HG03521 (cell line): ENCODE measurements around the gene SLC25A45.

ENCODE experiments used
- ATAC-seq: cut with Tn5 transposase; IDR thresholded peaks from one replicate; pipeline ENCODE4 v1.9.1; 2021; ENCODE audit warnings: mild to moderate bottlenecking, moderate library complexity; ENCODE audit not compliant: unreplicated experiment

SLC25A45 gene

GRCh38 chr11:65389294-65389980 lies 7.0 kb upstream of the SLC25A45 start:
- no peak for ATAC-seq

- ATAC-seq, result no peak
Measured at GRCh38 chr11:65388731-65389130, 6.3 kb upstream of the SLC25A45 start.

GRCh38 chr11:65386307-65387140 lies 4.1 kb upstream of the SLC25A45 start, which contains the start of gene FRMD8:
Gene FRMD8 (plus strand): TSS chr11:65386637. CDS start chr11:65387037, 400 bp downstream.
- peak; percentile 34 for ATAC-seq

- no peak for ATAC-seq
Measured at GRCh38 chr11:65384301-65384889, 1.9 kb upstream of the SLC25A45 start.

GRCh38 chr11:65383778-65384177 lies 1.3 kb upstream of the SLC25A45 start:
- ATAC-seq, result no peak

GRCh38 chr11:65382804-65383368 lies 440 bp upstream of the SLC25A45 start:
- no peak for ATAC-seq

GRCh38 chr11:65381716-65382032 lies 772 bp downstream of the SLC25A45 start:
- no peak for ATAC-seq

GRCh38 chr11:65380460-65381119 lies 1.9 kb downstream of the SLC25A45 start:
- ATAC-seq, result no peak

GRCh38 chr11:65379698-65380459 lies 2.6 kb downstream of the SLC25A45 start:
- no peak for ATAC-seq

GRCh38 chr11:65378928-65379638 lies 3.4 kb downstream of the SLC25A45 start:
- ATAC-seq, result no peak

GRCh38 chr11:65378208-65378927 lies 4.1 kb downstream of the SLC25A45 start:
- no peak for ATAC-seq

GRCh38 chr11:65377777-65378176 lies 4.7 kb downstream of the SLC25A45 start:
- no peak for ATAC-seq

GRCh38 chr11:65377036-65377435 lies 5.4 kb downstream of the SLC25A45 start:
- no peak for ATAC-seq

GRCh38 chr11:65376138-65376713 lies 6.2 kb downstream of the SLC25A45 start:
- ATAC-seq, result no peak

GRCh38 chr11:65375012-65375411 lies 7.4 kb downstream of the SLC25A45 start:
- ATAC-seq, result no peak

GRCh38 chr11:65373839-65374580 lies 8.4 kb downstream of the SLC25A45 start:
- no peak for ATAC-seq

GRCh38 chr11:65370659-65371049 lies 11.8 kb downstream of the SLC25A45 start:
- no peak for ATAC-seq

- no peak for ATAC-seq
Measured at GRCh38 chr11:65366340-65366773, 16.1 kb downstream of the SLC25A45 start.
